Stimulated activated CD4-positive, alpha-beta T cell treated with anti-CD3 and anti-CD28 coated beads, Interleukin-15, amount 100 ng/mL, for 24 hours (primary cell): ENCODE results near the gene DLG2.
"Not testable (repeated sequence)": the region's sequence is repeated elsewhere in the genome, so short reads cannot be mapped to it uniquely, and the experiment has no call there.

ENCODE experiments used
- DNase-seq: peaks from one replicate; pipeline ENCODE4 v3.0.0-alpha.2; 2020

The DLG2 gene

DNA sequence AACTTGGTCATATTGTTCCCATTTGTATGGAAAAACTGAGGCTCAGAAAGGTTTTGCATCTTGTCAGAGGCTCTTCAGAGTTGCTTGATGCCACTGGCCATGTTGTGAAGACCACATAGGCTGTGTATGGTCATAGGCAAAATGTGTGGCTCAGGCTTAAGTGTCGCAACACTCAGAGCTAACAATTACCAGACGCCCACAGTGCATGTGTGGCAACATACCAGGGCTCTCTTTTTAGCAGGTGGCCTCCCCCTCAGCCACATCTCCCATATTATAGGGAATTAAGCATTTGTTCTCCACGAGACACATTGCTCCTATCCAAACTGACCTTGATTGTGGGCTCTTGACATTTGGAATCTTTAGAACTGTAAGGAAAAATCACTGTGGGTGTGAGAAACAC, 802.5 kb downstream of the DLG2 start:
- DNase-seq: no peak

DNA sequence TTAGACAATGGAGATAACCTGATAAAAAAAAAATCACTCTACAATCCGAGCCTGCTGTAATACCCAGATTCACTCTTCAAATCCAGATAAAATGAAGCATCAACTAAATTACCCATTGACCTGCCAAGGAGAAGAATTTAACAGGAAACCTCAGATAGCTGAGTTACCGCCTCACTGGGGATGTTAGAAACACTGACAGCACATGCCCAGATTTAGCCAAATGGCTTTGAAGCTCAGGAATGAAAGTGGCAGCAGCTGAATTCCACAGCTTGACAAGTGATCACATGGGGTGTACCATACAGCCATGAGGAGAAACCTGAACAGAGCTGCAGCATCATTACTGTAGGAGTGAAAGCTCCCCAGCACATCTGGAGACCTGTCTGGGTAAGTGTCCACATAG, 807.6 kb downstream of the DLG2 start:
- DNase-seq: no peak

DNA sequence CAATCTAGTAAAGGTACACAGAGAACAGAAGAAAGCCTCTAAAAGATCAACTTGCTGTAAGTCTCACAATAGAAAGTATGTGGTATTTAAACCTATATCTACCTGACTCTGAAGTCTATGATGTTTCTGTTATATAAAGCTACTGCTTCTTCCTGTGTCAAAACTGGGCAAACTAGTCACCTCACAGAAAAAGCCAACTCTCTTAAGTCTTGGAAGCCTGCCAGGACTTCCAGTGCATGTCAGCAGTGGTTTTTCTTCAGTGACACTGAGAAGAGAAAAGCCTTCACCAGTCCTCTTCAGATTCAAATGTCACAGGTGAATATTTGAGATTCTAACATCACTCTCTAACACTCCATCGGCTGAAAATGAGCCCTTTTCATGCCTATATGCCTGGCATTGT, 808.0 kb downstream of the DLG2 start:
- DNase-seq: no peak

DNA sequence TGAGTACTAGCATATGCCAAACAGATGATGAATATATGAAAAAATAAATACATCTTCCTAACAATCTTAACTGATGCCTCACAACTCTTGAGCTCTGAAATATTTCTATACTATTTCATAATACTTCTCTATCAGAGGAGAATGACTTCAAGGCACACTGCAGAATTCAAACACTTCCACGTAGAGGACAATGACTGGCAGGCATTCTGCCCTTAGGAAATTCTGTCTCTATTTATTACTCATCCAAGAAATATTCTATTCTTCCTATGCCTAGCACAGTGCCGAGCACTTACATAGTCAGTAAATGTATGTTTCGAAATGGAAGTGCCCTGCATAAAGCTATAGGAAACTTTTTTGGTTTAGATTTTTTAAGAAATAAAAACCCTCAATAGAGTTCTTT, 809.1 kb downstream of the DLG2 start:
- no peak for DNase-seq

DNA sequence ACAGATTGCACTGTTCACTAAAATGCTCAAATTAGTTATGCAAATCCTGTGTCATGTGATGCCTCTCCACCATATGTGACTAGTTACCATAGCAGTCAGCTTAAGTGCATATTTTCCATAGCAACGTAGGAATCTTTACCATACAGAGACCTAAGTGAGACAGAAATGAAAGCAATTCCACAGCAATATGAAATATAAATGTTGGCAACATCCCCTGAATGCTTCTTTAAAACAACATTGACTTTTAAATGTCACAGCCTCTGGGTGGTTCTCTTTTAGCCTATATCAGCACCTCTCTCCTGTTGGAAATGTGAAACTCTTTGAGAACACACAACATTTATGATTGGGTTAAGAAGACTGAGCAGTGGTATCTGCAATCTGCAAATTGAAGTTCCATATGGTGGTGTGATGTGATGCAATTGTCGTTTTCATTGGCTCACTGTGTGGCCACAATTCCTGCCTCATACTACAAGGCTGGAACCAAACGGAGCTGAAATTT, 814.6 kb downstream of the DLG2 start:
- DNase-seq: no peak

DNA sequence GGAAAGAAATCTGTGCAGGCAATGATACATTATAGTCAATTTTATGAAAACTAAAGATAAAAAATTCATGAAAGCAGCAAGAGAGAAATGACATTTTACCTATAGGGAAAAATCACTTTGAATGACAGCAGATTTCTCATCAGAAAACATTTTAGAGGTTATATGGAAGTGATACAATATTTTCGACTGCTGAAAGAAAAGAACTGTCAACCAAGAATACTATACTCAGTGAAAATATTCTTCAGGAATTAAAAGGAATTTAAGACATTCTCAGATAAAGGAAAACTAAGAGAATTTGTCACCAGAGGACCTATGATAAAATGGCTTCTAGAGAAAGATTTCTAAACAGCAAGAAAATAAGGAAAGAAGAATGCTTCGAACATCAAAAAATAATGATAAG, 820.8 kb downstream of the DLG2 start:
- DNase-seq: no peak

DNA sequence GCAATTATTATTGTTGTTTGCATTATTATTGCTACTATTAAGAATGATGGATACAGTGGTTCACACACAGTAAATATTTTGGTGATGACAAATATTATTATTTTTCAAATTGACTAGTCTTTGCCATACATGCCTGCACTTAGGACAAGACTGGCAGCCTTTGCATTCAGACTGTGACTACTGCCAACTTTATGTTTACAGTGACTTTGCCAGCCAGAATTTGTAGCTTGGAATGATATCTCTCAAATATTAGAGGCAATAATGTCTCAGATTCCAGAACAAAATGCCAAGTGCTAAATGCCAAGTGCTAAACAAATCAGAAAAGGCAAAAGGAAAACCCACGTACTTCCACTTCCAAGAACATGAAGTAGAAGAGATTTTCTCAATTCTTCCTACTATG, 823.1 kb downstream of the DLG2 start:
- no peak for DNase-seq

DNA sequence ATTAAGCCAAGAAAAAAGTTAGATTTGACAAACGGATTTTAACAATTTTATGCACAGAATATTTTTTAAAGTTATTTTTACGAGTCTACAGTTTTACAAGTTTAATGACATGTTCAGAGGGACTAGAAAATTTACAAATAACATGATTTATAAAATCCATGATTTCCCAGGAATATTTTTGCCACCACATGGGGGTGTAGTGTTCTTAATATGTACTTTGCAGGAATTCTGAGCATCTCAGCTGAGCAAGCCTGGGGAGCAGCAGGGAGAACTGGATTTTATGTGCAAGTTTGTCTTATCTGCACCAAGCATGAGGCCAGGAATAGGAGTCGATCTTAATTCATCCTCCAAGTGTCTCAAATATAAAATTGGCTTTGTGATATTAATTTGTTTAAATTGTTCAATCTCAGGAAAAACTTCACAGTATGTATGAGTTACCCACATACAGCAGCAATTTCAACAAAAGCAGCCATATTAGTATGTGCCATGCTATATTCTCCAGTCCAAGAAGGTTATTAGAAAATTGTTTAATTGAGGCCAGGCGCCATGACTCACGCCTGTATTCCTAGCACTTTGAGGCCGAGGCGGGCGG, 826.3 kb downstream of the DLG2 start:
- DNase-seq: no peak

DNA sequence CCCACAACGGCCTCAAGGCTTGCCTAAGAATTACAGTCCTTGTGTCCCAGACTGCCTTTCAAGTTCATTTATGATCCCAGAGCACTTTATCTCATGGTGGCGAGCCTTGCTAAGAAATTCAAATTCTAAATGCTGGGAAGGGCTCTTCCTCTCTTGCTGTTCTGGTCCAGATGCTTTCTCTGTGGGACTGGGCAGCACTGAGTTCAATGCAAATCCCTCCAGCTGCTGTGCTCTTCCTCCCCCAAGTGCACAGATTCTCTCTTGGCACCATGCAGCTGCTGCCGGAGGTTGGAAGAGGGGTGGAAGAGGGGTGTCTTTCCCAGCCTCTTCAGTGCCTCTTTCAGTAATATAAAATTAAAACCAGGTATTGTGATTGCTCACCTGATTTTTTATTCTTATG, 828.0 kb downstream of the DLG2 start:
- no peak for DNase-seq

DNA sequence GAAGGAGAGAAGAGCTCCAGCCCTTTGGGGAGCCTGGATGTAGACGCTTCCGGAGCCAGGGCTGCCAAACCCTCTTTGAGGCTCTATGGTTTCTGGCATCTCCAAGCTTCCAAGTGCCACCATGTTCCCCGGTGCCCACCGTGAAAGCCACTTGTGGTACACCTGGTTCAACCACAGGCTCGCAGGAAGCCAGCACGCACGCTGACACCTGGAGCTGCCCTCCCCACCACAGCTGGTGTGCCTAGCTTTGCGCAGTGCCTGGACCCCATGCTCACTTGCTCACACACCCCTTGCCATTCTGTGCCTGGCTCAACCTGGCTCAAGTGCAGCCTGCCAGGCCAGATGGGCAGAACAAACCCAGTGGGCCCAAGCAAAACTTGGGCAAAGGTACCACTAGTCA, 831.4 kb downstream of the DLG2 start:
- DNase-seq: no peak

DNA sequence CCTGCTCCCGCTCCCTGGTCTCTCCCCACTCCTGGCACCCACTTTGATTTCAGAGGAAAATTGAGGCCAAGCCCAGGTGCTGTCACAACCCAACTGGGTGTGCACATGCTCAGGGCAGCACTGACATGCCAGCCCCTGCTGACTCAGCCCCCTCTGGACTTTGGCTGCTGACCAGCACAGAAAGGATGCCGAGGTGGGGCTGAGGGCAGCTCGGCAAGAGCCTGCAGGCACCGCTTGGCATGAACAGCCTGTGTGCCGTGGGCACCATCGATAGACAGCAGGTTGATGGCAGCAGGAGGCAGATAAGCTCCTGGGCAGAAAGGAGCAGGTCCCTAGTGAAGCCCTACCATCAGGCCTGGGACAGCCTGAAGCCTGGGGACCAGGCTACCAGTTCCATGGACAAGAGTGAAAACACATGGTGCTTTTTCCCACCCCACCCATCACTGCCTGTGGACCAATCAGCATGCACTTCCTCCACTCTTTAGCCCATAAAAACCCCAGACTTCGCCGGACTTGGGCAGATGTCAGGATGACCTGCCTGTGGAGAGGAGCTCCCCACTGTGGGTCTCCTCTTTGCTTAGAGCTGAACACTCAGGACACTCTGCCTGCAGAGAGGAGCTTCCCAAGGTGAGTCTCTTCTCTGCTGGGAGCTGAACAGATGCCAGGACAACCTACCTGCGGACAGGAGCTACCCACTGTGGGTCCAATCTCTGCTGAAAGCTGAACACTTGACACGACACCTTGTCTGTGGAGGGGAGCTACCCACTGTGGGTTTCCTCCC, 832.3 kb downstream of the DLG2 start:
- DNase-seq: no peak

DNA sequence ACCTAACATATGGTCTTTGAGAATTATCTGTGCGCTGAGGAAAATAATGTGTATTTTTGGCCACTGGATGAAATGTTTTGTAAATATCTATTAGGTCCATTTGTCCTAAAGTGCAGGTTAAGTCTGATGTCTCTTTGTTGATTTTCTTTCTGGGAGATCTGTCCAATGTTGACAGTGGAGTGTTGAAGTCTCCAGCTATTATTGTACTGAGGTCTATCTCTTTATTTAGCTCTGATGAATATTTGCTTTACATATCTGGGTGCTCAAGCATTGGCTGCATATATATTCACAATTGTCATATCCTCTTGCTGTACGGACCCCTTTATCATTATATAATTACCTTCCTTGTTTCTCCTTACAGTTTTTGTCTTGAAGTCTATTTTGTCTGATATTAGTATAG, 833.8 kb downstream of the DLG2 start:
- no peak for DNase-seq

DNA sequence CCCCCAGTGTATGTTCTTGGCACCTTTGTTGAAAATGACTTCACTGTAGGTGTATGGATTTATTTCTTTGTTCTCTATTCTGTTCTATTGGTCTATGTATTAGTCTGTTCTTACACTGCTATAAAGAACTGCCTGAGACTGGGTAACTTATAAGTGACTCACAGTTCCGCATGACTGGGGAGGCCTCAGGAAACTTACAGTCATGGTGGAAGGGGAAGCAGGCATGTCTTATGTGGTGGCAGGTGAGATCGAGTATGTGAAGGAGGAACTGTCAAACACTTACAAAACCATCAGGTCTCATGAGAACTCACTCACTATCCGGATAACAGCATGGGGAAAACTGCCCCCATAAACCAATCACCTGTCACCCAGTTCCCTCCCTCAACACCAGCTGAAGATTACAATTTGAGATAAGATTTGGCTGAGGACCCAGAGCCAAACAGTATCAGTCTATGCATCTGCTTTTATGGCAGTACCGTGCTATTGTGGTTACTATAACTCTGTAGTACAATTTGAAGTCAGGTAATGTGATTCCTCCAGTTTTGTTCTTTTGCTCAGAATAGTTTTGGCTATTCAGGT, 836.2 kb downstream of the DLG2 start:
- DNase-seq: no peak

DNA sequence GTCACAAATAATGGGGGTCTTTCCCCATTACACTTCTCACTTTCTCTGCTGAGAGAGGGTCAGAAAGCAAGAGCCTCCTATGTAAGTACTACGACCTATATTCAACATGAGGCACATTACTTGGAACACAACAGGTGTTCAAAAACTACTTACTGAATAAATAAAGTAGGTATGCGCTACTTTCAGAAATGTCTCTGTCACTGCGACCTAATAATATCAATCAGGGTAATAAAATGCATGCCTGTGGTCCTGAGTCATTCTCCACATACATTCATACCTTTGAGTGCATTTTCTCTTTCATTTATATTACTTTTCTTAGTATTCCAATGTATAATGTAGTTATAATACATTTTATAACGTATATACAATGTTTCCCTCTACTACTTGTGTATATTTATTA, 838.9 kb downstream of the DLG2 start:
- no peak for DNase-seq

DNA sequence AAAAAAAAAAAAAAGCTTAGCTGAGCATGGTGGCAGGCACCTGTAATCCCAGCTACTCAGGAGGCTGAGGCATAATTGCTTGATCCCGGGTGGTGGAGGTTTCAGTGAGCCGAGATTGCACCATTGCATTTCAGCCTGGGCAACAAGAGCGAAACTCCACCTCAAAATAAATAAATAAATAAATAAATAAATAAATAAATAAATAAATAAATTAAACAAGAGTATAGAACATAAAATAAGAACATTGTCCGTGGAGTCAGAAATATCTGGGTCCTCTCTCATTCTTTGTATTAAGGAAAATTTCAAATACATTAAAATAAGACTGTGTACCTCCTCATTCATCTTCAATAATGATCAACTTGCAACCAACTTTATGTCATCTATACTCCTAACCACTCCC, 843.0 kb downstream of the DLG2 start:
- DNase-seq: not testable (repeated sequence)

DNA sequence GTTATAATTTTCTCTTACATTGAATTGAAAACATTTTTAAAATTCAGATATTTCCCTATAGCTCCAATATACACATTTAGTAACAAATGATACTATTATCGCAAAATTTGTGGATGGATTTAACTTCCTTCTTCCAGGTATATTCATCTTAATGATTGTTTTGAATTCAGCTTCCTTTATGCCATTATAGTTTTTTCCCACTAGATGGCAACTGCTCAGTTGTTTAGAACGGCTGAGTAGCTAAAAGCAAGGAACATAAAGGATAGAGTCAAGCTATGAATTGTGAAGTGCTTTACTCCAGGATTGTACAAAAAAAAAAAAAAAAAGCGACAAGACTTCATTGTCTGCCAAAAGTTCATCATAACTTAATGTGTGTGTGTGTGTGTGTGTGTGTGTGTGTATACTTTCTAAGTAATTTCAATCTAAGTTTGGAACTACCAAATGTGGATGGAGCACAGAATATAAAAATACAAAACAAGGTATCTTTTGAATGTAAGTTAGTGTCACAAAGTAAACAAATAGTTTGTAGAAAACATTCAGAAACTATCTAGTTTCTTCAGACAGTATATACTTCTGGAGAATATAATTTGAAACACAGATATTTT, 846.4 kb downstream of the DLG2 start:
- DNase-seq: no peak

DNA sequence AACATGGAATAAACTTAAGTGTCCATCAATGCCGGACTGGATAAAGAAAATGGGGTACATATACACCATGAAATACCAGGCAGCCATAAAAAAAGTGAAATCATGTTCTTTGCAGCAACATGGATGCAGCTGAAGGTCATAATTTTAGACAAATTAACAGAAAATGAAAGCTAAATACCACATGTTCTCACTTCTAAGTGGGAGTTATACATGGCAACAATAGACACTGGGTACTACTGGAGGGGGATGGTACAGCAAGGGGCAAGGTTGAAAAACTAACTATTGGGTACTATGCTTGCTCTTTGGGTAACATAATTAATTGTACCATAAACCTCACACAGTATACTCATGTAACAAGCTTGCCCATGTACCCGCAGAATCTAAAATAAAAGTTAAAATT, 851.6 kb downstream of the DLG2 start:
- DNase-seq: no peak

DNA sequence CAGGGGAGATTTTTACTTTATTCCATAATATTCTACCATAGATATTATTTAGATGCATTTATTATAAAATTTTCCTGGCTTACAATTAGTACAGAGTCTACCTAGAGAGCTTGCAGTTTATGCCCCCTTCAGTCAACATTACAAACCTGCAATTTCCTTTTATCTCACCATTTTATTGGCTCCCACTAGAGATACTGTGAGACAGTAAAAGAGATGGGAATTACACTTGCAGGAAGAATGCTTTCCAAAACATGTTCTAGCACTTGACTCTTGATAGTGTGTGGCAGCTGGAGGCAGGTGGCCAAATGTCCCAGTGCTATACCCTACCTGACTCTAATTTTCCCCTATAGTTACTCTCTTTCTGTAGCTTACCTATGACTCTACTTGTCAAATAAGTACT, 863.2 kb downstream of the DLG2 start:
- DNase-seq: no peak

DNA sequence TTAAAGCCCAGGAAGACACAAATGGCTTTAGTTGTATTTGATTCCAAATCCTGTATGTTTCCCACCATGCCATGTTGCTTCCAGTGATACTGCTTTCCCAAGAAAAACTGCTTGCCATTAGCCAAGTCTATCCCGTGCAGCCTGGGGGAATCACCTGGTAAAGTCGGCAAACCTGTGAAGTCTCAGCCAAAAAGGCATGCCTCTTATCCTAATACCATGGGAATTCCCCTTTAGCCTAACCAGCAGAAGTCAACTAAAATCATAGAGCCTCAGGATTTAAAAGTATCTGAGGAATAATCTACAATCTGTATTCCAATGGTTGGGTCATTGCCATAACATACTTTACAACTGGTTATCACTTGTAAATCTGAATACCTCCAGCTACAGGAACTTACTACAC, 869.4 kb downstream of the DLG2 start:
- no peak for DNase-seq

DNA sequence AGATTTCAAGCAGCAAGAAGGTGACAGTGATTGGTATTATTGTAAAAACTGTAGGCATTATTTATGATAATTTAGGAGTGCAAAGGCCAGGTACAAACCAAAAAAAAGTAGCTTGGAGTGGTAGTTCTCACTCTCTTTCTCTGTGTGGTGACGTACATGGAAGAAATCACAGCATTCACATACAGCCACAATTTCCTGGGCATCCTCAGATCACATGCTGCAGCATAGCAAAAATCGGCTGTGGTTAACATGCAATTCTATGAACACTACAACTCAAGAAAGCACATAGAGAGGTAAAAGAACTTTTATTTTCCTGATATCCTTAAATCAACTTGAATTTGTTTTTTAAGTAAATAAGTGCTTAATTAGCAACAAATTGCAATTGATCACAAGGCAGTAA, 875.8 kb downstream of the DLG2 start:
- no peak for DNase-seq

DNA sequence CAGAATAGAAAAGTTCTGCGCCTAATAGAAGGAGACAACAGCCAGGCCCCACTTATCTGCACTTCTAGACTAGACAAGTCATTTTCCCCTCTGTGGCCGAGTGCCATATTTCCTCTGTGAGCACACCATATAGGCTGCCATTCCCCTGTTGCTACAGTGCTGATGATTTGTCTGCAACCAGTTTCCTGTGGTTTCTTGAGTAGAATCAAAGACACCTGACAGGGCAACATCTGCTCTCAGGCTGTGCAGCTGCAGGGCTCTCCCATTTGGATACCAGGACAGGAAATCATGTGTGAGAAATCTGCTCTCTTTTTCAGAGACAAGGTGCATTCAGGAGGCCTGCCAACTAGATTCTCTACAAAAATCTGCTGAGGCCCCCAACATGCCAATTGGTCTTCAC, 879.3 kb downstream of the DLG2 start:
- DNase-seq: no peak

DNA sequence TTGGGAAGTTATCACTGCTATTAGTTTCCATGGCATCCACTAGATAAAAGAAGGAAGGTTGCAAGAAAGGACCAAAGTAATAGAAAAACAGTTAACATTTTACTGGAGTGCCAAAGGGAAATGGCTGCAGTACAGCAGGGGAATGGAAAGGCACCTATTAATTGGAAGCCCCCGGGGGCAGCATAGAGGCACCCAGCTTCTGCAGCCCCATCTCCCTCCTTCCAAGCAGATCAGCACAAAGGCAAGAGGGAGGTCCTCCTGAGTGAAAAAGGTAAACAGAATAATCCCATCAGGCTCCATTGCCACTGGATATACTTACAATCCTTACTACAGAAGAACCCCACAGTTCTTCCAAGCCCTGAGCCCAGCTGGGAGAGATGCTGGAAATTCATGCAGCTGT, 887.1 kb downstream of the DLG2 start:
- no peak for DNase-seq

DNA sequence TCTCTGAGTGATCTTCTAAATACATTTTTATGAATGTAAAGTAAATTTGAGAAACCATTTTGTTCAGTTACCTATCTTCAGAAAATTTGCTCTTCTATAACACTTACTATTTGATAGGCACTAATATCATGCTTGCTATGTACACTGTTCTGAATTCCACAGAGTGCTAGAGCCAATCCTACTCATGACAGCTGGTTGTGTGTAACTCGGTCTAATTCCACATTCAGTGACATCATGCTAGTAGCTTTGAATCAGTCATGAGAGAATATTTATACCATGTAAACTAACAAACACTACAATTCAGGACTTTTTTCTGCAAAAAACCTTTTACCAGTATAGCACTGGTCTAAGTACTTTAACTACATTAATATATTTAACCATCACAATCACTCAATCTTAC, 902.9 kb downstream of the DLG2 start:
- no peak for DNase-seq

DNA sequence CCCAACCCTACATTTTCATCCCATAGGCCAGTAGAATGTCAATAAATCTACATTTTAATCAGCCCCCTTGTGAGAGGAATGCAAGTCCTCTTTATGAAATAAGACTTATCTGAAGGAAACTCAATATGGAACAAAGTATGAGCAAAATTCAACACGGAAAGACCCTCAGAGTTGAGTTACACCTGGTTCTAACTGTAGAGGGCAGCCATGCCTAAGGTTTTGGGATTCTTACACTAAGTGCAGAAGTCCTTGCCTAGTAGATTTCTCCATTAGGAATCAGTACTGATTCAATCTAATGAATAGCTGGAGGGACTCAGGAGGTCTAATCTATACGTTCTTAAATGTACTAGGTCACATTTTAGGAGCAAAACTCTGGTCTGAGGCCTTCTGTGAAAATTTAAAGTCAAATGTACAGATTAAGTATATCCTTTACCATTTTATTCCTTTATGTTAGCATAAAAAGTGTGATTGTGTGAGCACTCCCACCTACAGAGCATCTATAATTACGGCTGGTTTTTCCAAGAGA, 904.5 kb downstream of the DLG2 start:
- no peak for DNase-seq
